Measurements from ENCODE around the gene TCF15.

GRCh38 chr20:642398-643174 lies 32.5 kb upstream of the TCF15 start:
- TF ChIP-seq CTCF (IDR thresholded peaks at IDR 0.05) (no peak), POLR2A (IDR thresholded peaks at IDR 0.05) (no peak), EP300 (IDR thresholded peaks at IDR 0.05) (no peak)
